ENCODE measurements around the gene PTP4A2. TPM values are rescaled to one million over a fixed set of nuclear protein-coding genes. Genes with fewer than 3 reads are reported as not detected.

Gene PTP4A2
- total RNA-seq, 4 donors from 2014 or later, result 160 to 241 (median 173) TPM

DNA sequence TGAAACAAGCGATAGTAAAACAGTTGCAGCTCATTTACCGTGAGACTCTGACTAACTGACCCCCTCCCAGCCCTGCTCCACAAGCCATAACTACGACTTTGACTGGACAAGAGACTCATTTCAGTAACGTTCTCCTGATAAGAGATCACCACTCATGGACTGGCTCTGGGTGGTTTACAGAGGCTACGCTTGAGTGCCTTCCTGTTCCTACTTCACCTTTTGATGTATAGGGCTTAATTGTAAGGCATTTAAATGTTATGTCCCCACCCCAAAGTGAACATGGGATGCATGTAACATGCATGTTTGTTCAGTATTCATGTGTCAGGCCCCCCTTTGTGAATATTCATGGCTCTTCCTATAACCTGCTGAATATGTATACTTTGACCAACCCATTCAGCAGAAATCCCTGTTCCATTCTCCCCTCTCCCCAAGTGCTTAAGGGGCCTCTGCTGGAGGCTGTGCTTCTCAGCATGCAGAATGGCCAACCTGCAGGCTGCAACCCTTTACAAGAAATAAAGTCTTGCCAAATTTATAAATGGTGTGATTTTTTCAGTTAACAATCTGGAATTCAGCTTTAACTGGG, 71.6 kb downstream of the PTP4A2 start:
- no peaks in the 10 kb centered on the region for H3K27me3 ChIP-seq
- TF ChIP-seq POLR2AphosphoS5 (IDR thresholded peaks at IDR 0.05) (no peak), EP300 (IDR thresholded peaks at IDR 0.05) (no peak), CTCF (IDR thresholded peaks at IDR 0.05) (no peak), POLR2A (IDR thresholded peaks at IDR 0.05; ENCODE audit: low read depth) (no peak)
- no peaks in the 10 kb centered on the region for H3K9me3 ChIP-seq
- H3K27ac ChIP-seq (replicated peaks in 1 of 4), result no peak overlapping the region
- H3K4me3 ChIP-seq, result no peak overlapping the region
- H3K36me3 ChIP-seq, result no peaks in the 10 kb centered on the region
- intact Hi-C loops (cut with DNase I), result no loop called here
- no peaks in the 10 kb centered on the region for H3K4me1 ChIP-seq
- DNase-seq (ENCODE audit: extremely low spot score), result no peak
- WGBS, result 77% methylated on average over 5 of the region's 5 CpGs

GRCh38 chr1:31865728-31866449, 72.3 kb downstream of the PTP4A2 start:
- intact Hi-C loops (cut with DNase I), result no loop called here
- no peaks in the 10 kb centered on the region for H3K27me3 ChIP-seq

GRCh38 chr1:31862071-31862470, 76.1 kb downstream of the PTP4A2 start:
- Histone ChIP-seq H3K4me1 (no peaks in the 10 kb centered on the region), H3K27me3 (no peaks in the 10 kb centered on the region), H3K36me3 (no peaks in the 10 kb centered on the region), H3K27ac (replicated peaks in 1 of 4) (no peak overlapping the region), H3K4me3 (no peak overlapping the region), H3K9me3 (no peaks in the 10 kb centered on the region)
- intact Hi-C loops (cut with DNase I), result no loop called here
- 93% methylated on average over 4 of the region's 4 CpGs for WGBS
- no peak for DNase-seq (ENCODE audit: extremely low spot score)
- TF ChIP-seq CTCF (IDR thresholded peaks at IDR 0.05) (no peak), EP300 (IDR thresholded peaks at IDR 0.05) (no peak), POLR2AphosphoS5 (IDR thresholded peaks at IDR 0.05) (no peak), POLR2A (IDR thresholded peaks at IDR 0.05; ENCODE audit: low read depth) (no peak)

More at GRCh38 chr1:31865728-31866449, 72.3 kb downstream of the PTP4A2 start:
- no peak for TF ChIP-seq POLR2A (IDR thresholded peaks at IDR 0.05; ENCODE audit: low read depth)
- TF ChIP-seq CTCF (IDR thresholded peaks at IDR 0.05), result no peak
- no peak for TF ChIP-seq EP300 (IDR thresholded peaks at IDR 0.05)
- H3K4me3 ChIP-seq, result no peak overlapping the region
- H3K27ac ChIP-seq (replicated peaks in 1 of 4), result no peak overlapping the region
- no peaks in the 10 kb centered on the region for H3K9me3 ChIP-seq
- H3K4me1 ChIP-seq, result no peaks in the 10 kb centered on the region
- WGBS, result 89% methylated on average over 11 of the region's 11 CpGs
- DNase-seq (ENCODE audit: extremely low spot score), result no peak
- H3K36me3 ChIP-seq, result no peaks in the 10 kb centered on the region

GRCh38 chr1:31861346-31861745, 76.8 kb downstream of the PTP4A2 start:
- TF ChIP-seq POLR2A (IDR thresholded peaks at IDR 0.05; ENCODE audit: low read depth), result no peak
- no peak for TF ChIP-seq EP300 (IDR thresholded peaks at IDR 0.05)
- no peak for TF ChIP-seq CTCF (IDR thresholded peaks at IDR 0.05)
- TF ChIP-seq POLR2AphosphoS5 (IDR thresholded peaks at IDR 0.05), result no peak
- no peaks in the 10 kb centered on the region for H3K27me3 ChIP-seq
- no peak for DNase-seq (ENCODE audit: extremely low spot score)
- H3K36me3 ChIP-seq, result no peaks in the 10 kb centered on the region
- 74% methylated on average over 5 of the region's 5 CpGs for WGBS
- H3K9me3 ChIP-seq, result no peaks in the 10 kb centered on the region
- no peak overlapping the region for H3K4me3 ChIP-seq
- intact Hi-C loops (cut with DNase I), result no loop called here
- H3K4me1 ChIP-seq, result no peaks in the 10 kb centered on the region
- no peak overlapping the region for H3K27ac ChIP-seq (replicated peaks in 1 of 4)
